OCI-LY7 (cell line): ENCODE measurements around the gene CLTCL1.

Source experiments
- EZH2phosphoT487 ChIP-seq: fragments of 200-600 bp; sonication (generic); IDR thresholded peaks from 2 replicates; pipeline ENCODE4 v1.6.1; 2018; ENCODE audit warnings: low read depth, borderline replicate concordance, mild to moderate bottlenecking, mixed run types, antibody characterized with exemption, low read length, moderate library complexity, mixed read lengths
- TF ChIP-seq, protein P1 (sequence below): fragments of 200-600 bp; sonication (generic); conservative IDR thresholded peaks from 2 replicates; pipeline ENCODE4 v1.5.1; 2014; ENCODE audit warnings: mild to moderate bottlenecking, antibody characterized with exemption, low read length, moderate library complexity, mixed read lengths

GRCh38 chr22:19169002-19169946 is 122.2 kb downstream of the CLTCL1 start:
- TF ChIP-seq, protein P1, sequence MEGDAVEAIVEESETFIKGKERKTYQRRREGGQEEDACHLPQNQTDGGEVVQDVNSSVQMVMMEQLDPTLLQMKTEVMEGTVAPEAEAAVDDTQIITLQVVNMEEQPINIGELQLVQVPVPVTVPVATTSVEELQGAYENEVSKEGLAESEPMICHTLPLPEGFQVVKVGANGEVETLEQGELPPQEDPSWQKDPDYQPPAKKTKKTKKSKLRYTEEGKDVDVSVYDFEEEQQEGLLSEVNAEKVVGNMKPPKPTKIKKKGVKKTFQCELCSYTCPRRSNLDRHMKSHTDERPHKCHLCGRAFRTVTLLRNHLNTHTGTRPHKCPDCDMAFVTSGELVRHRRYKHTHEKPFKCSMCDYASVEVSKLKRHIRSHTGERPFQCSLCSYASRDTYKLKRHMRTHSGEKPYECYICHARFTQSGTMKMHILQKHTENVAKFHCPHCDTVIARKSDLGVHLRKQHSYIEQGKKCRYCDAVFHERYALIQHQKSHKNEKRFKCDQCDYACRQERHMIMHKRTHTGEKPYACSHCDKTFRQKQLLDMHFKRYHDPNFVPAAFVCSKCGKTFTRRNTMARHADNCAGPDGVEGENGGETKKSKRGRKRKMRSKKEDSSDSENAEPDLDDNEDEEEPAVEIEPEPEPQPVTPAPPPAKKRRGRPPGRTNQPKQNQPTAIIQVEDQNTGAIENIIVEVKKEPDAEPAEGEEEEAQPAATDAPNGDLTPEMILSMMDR = no peak
- no peak for TF ChIP-seq EZH2phosphoT487
